Measurements from ENCODE around the gene SLC6A18. TPM values are rescaled to one million over a fixed set of nuclear protein-coding genes. Genes with fewer than 3 reads are reported as not detected.

SLC6A18 gene
- total RNA-seq, 1 experiment from 2014 or later: not detected

DNA sequence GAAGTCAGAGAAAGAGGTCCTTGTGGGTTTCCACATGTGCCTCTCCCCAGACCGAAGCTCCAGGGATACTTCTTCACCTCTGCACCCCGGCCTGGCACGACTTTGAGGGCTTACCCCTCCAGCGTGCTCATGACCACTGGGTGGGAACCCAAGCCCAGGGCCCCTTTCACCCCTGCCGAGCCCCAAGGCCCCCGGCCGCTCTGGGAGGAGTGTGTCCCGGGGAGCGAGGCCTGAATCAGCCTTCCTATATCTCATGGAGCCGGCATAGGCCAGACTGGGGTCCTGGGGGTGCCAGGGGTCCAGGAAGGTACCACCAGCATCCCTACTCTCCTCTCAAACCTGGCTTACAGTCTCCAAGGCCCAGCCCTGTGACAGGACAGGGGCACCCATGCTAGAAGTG, 52.6 kb downstream of the SLC6A18 start:
- no peaks in the 10 kb centered on the region for H3K27me3 ChIP-seq (ENCODE audit: control insufficient read depth, insufficient read depth, low read length)
- POLR2A ChIA-PET: no interaction called here
- intact Hi-C loops (cut with micrococcal nuclease; ENCODE audit: unreplicated experiment): no loop called here

GRCh38 chr5:1278216-1278615, 53.0 kb downstream of the SLC6A18 start:
- H3K4me1 ChIP-seq (ENCODE audit: control insufficient read depth, insufficient read depth, low read length): no peaks in the 10 kb centered on the region
- intact Hi-C loops (cut with micrococcal nuclease; ENCODE audit: unreplicated experiment): no loop called here
- BruUV-seq (replicated peaks): no TSS peak
- H3K4me3 ChIP-seq (ENCODE audit: low read depth in 2 of 2, low read length in 2 of 2): no peak overlapping the region
- ChIA-PET POLR2A (no interaction called here), CTCF (no interaction called here)
- H3K9me3 ChIP-seq (ENCODE audit: control insufficient read depth, insufficient read depth, low read depth, low read length): no peaks in the 10 kb centered on the region
- DNase-seq (ENCODE audit: low read depth, low spot score): no peak
- no peak overlapping the region for H3K27ac ChIP-seq (ENCODE audit: low read length)
- H3K36me3 ChIP-seq (ENCODE audit: control insufficient read depth, insufficient read depth, low read length): no peaks in the 10 kb centered on the region
- no peak for TF ChIP-seq POLR2AphosphoS5 (IDR thresholded peaks at IDR 0.05; ENCODE audit: low read depth, low read length)
- TF ChIP-seq, protein P1, sequence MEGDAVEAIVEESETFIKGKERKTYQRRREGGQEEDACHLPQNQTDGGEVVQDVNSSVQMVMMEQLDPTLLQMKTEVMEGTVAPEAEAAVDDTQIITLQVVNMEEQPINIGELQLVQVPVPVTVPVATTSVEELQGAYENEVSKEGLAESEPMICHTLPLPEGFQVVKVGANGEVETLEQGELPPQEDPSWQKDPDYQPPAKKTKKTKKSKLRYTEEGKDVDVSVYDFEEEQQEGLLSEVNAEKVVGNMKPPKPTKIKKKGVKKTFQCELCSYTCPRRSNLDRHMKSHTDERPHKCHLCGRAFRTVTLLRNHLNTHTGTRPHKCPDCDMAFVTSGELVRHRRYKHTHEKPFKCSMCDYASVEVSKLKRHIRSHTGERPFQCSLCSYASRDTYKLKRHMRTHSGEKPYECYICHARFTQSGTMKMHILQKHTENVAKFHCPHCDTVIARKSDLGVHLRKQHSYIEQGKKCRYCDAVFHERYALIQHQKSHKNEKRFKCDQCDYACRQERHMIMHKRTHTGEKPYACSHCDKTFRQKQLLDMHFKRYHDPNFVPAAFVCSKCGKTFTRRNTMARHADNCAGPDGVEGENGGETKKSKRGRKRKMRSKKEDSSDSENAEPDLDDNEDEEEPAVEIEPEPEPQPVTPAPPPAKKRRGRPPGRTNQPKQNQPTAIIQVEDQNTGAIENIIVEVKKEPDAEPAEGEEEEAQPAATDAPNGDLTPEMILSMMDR (IDR thresholded peaks at IDR 0.05): no peak
- no peak for TF ChIP-seq SIN3A (IDR thresholded peaks at IDR 0.05; ENCODE audit: borderline replicate concordance, insufficient read depth, low read depth, low read length)
- TF ChIP-seq, protein P2, sequence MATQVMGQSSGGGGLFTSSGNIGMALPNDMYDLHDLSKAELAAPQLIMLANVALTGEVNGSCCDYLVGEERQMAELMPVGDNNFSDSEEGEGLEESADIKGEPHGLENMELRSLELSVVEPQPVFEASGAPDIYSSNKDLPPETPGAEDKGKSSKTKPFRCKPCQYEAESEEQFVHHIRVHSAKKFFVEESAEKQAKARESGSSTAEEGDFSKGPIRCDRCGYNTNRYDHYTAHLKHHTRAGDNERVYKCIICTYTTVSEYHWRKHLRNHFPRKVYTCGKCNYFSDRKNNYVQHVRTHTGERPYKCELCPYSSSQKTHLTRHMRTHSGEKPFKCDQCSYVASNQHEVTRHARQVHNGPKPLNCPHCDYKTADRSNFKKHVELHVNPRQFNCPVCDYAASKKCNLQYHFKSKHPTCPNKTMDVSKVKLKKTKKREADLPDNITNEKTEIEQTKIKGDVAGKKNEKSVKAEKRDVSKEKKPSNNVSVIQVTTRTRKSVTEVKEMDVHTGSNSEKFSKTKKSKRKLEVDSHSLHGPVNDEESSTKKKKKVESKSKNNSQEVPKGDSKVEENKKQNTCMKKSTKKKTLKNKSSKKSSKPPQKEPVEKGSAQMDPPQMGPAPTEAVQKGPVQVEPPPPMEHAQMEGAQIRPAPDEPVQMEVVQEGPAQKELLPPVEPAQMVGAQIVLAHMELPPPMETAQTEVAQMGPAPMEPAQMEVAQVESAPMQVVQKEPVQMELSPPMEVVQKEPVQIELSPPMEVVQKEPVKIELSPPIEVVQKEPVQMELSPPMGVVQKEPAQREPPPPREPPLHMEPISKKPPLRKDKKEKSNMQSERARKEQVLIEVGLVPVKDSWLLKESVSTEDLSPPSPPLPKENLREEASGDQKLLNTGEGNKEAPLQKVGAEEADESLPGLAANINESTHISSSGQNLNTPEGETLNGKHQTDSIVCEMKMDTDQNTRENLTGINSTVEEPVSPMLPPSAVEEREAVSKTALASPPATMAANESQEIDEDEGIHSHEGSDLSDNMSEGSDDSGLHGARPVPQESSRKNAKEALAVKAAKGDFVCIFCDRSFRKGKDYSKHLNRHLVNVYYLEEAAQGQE (IDR thresholded peaks at IDR 0.05; ENCODE audit: insufficient read depth in 1 of 2, low read depth in 2 of 2, low read length in 1 of 2): no peak
- no peaks in the 10 kb centered on the region for H3K27me3 ChIP-seq (ENCODE audit: control insufficient read depth, insufficient read depth, low read length)
- ATAC-seq: no peak
- in situ Hi-C loops (cut with HindIII; ENCODE audit: low pct_unique_long_range_greater_than_20kb, low sequenced_read_pairs): no loop called here

More for the DNA sequence above, 52.6 kb downstream of the SLC6A18 start:
- ATAC-seq (no peak), DNase-seq (ENCODE audit: low read depth, low spot score) (no peak)
- no peaks in the 10 kb centered on the region for H3K9me3 ChIP-seq (ENCODE audit: control insufficient read depth, insufficient read depth, low read depth, low read length)
- TF ChIP-seq SIN3A (IDR thresholded peaks at IDR 0.05; ENCODE audit: borderline replicate concordance, insufficient read depth, low read depth, low read length) (no peak), POLR2AphosphoS5 (IDR thresholded peaks at IDR 0.05; ENCODE audit: low read depth, low read length) (no peak)
- H3K4me3 ChIP-seq (ENCODE audit: low read depth in 2 of 2, low read length in 2 of 2): no peak overlapping the region
- in situ Hi-C loops (cut with HindIII; ENCODE audit: low pct_unique_long_range_greater_than_20kb, low sequenced_read_pairs): no loop called here
- no TSS peak for BruUV-seq (replicated peaks)
- no peaks in the 10 kb centered on the region for H3K36me3 ChIP-seq (ENCODE audit: control insufficient read depth, insufficient read depth, low read length)
- H3K4me1 ChIP-seq (ENCODE audit: control insufficient read depth, insufficient read depth, low read length): no peaks in the 10 kb centered on the region
- H3K27ac ChIP-seq (ENCODE audit: low read length): no peak overlapping the region
- CTCF ChIA-PET: no interaction called here

DNA sequence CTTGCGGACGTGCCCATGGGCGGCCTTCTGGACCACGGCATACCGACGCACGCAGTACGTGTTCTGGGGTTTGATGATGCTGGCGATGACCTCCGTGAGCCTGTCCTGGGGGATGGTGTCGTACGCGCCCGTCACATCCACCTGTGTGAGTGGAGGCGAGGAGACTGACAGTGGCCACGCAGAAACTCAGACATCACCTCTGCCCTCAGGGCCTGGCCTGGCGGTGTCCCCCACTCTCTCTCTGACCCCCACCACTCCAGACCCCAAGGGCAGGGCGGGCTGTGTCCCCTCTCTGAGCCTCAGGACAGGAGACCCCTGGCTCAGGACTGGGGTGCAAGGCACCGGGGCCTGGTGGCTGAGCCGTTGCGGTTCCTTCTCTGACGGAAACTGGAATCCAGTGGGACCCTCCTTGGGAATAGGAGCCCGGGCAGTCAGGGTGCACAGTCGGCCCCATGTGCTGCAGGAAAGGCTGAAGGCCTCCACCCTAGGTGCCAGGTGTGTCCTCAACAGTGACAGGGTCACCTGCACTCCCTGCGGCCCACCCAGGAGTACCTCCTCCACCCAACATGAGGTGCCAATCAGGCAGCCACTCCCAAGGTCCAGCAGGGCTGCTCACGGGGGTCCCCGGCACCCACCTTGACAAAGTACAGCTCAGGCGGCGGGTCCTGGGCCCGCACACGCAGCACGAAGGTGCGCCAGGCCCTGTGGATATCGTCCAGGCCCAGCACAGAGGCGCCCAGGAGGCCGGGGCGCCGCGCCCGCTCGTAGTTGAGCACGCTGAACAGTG, 53.7 kb downstream of the SLC6A18 start:
- H3K9me3 ChIP-seq (ENCODE audit: control insufficient read depth, insufficient read depth, low read depth, low read length): no peaks in the 10 kb centered on the region
- no peak overlapping the region for H3K4me3 ChIP-seq (ENCODE audit: low read depth in 2 of 2, low read length in 2 of 2)
- in situ Hi-C loops (cut with HindIII; ENCODE audit: low pct_unique_long_range_greater_than_20kb, low sequenced_read_pairs) (no loop called here), intact Hi-C loops (cut with micrococcal nuclease; ENCODE audit: unreplicated experiment) (no loop called here)
- no peak overlapping the region for H3K27ac ChIP-seq (ENCODE audit: low read length)
- CTCF ChIA-PET: no interaction called here
- ATAC-seq (no peak), DNase-seq (ENCODE audit: low read depth, low spot score) (no peak)
- no peaks in the 10 kb centered on the region for H3K4me1 ChIP-seq (ENCODE audit: control insufficient read depth, insufficient read depth, low read length)
- no peaks in the 10 kb centered on the region for H3K27me3 ChIP-seq (ENCODE audit: control insufficient read depth, insufficient read depth, low read length)
- BruUV-seq (replicated peaks): no TSS peak
- no peaks in the 10 kb centered on the region for H3K36me3 ChIP-seq (ENCODE audit: control insufficient read depth, insufficient read depth, low read length)
- POLR2A ChIA-PET: no interaction called here
- TF ChIP-seq, protein P1 (IDR thresholded peaks at IDR 0.05): no peak
- TF ChIP-seq, protein P2 (IDR thresholded peaks at IDR 0.05; ENCODE audit: insufficient read depth in 1 of 2, low read depth in 2 of 2, low read length in 1 of 2): no peak
- TF ChIP-seq SIN3A (IDR thresholded peaks at IDR 0.05; ENCODE audit: borderline replicate concordance, insufficient read depth, low read depth, low read length): no peak
- no peak for TF ChIP-seq POLR2AphosphoS5 (IDR thresholded peaks at IDR 0.05; ENCODE audit: low read depth, low read length)
- TF ChIP-seq TCF7L2 (IDR thresholded peaks at IDR 0.05; ENCODE audit: low read depth, low read length): no peak

All from Panc1 (cell line).